Mammary epithelial cell (primary cell): ENCODE measurements around the gene FDXR.

Source experiments
- EZH2 ChIP-seq: IDR thresholded peaks from 2 replicates; pipeline ENCODE4 v1.6.1; 2012; ENCODE audit warnings: low read length, inconsistent platforms, borderline replicate concordance
- TF ChIP-seq, protein P1 (sequence below), 2 donors: IDR thresholded peaks in 1 of 2; conservative IDR thresholded peaks in 1 of 2; 2 replicates each; pipeline ENCODE4 v1.5.1; 2011 to 2012; ENCODE audit warnings: inconsistent platforms in 2 of 2, low read length in 2 of 2, mild to moderate bottlenecking in 2 of 2, control low read depth in 1 of 2, low read depth in 1 of 2; ENCODE audit not compliant: insufficient read depth in 1 of 2; ENCODE audit errors: extremely low read depth in 1 of 2

DNA sequence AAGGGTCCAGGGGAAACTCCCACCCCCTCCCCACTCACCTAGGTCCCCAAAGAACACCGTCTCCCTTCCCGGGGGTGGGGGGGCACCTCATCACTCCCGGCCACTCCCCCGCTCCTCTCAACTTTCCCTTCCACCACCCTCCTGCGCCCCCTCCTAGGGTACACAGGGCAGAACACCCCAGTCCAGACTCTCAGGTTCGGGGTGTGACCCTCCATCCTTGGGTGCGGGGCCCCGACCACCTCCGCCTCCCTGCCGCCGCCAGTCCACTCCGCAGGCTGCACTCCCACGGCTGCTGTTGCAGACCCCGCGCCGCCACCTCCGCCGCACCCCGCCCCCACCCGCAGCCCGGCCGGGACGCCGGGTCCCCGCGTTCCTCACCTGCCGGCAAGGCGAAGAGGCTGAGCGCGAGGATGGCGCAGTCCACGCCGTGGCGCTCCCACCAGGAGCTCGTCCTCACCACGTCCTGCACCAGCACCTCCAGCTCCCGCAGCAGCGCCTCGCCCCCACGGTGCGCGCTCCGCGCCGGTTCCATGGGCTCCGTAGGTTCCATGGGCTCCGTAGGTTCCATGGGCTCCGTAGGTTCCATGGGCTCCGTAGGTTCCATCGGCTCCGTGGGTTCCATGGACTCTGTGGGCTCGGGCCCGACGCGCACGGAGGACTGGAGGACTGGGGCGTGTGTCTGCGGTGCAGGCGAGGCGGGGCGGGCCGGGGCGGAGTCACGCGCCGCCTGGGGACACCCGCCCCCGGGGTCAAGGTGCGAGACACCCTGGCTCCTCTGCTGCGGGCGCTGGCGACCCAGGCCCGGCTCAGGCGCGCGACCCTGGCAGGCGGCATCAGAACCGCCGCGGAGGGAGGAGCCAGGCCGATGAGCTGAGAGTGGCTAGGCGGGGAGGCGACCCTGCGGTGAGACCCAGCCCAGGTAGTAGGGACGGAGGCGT lies 20.4 kb upstream of the FDXR start, which contains the start of gene FADS6:
- TF ChIP-seq, protein P1, sequence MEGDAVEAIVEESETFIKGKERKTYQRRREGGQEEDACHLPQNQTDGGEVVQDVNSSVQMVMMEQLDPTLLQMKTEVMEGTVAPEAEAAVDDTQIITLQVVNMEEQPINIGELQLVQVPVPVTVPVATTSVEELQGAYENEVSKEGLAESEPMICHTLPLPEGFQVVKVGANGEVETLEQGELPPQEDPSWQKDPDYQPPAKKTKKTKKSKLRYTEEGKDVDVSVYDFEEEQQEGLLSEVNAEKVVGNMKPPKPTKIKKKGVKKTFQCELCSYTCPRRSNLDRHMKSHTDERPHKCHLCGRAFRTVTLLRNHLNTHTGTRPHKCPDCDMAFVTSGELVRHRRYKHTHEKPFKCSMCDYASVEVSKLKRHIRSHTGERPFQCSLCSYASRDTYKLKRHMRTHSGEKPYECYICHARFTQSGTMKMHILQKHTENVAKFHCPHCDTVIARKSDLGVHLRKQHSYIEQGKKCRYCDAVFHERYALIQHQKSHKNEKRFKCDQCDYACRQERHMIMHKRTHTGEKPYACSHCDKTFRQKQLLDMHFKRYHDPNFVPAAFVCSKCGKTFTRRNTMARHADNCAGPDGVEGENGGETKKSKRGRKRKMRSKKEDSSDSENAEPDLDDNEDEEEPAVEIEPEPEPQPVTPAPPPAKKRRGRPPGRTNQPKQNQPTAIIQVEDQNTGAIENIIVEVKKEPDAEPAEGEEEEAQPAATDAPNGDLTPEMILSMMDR (conservative IDR thresholded peaks at IDR 0.05 in 1 of 2, IDR thresholded peaks at IDR 0.05 in 1 of 2; ENCODE audit: extremely low read depth in 1 of 2, insufficient read depth in 1 of 2, low read depth in 1 of 2, low read length in 2 of 2) = no peak
- peak; percentile 67 for TF ChIP-seq EZH2
